GM19324 (cell line): Measurements from ENCODE around the gene EEF1AKMT3.

Source experiments
- ATAC-seq: cut with Tn5 transposase; IDR thresholded peaks from one replicate; pipeline ENCODE4 v1.9.1; 2021; ENCODE audit warnings: mild to moderate bottlenecking, moderate library complexity; ENCODE audit not compliant: unreplicated experiment, low FRiP score

EEF1AKMT3 gene

DNA sequence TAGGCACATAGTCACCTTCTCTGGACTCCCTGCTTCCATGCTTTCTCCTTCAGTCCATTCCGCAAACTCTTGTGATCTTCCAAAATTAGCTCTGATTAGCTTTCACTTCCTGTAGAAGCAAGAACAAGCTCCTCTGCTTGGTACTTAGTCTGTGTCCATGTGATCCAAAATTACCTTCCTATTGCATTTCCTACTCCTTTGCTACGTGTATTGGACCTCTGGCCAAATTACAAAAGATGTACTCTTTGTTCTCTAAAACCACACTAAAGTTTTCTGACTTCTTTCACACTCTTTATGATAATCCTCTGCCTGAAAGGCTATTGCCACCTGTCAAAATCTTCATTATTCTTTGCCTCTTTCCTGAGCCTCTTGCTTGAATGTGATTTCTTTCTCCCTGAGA lies 9.4 kb downstream of the EEF1AKMT3 start:
- no peak for ATAC-seq

DNA sequence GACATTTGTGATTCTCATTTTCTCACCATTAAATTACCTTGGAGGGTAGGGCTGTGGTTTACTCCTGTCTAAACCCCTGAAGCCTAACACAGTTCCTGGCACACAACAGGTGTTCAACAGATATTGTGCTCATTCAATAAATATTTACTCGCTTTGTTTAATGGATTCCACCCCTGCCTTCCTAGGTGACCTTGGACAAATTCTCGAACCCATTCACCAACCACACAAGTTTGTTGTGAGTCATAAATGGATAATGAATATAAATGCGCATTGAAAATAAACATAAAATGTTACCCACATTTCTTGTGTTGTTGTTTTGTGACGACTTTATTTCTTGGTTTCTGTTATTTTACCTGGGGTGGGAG lies 9.8 kb downstream of the EEF1AKMT3 start:
- no peak for ATAC-seq

DNA sequence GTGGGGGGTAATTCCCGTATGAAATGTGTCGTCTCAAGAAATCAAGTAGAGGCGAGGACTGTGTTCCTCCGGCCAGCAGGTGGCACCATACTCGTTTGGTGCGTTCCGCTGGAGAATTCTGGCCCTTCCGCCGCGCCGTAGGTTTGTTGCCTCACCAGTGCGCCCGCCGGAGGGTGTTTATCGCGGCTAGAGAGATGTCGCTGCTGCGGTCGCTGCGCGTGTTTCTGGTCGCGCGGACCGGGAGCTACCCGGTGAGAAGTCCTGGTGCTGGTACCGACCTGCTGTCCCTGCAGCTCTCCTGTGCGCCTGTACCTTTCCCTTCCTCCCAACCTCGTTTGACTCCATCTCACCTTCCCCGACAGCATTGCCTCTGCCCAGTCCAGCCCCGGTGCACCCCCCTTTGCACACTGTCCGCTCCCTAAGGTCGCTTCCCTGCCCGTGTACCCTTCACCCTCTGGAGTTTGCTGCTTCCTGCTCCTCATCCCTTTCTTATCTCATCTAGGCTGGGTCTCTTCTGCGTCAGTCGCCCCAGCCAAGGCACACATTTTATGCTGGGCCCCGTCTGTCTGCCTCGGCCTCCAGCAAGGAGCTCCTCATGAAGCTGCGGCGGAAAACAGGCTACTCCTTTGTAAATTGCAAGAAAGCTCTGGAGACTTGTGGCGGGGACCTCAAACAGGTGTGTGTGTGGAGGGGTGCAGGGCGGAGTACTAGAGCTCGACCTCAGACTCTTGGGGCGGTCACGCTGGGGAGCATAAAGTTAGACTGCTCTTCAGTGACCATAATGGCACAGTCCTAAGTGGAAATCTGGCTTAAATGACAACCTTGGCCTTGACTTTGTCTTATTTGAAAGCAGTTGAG lies 10.4 kb downstream of the EEF1AKMT3 start, which contains the start of gene TSFM:
TSFM (plus strand) TSS at position 180 of the 858 bp plus-strand sequence; CDS start at position 195, 15 bp downstream.
- peak; percentile 92 for ATAC-seq

DNA sequence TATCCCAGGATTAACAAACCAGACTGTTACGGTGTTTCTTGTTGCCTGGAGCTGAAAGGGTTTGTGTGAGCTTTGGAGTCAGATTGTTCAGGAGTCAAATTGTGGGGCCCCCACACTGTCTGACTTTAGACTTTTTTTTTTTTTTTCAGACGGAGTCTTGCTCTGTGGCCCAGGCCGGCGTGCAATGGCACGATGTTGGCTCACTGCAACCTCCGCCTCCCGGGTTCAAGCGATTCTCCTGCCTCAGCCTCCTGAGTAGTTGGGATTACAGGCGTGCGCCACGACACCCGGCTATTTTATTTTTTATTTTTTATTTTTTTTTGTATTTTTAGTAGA lies 11.0 kb downstream of the EEF1AKMT3 start:
- ATAC-seq: no peak

DNA sequence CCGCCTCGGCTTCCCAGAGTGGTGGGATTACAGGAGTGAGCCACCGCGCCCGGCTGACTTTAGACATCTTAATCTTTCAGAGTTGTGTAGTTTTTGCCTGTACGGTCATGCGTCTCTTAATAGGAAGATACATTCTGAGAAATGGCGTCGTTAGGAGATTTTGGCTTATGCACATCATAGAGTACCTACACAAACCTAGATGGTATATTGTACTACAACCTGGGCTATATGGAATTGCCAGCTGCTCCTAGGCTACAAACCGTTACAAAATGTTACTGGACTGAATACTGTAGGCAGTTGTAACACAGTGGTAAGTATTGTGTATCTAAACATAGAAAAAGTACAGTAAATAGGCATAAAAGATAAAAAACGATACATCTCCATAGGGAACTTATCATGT lies 11.4 kb downstream of the EEF1AKMT3 start:
- ATAC-seq: no peak

DNA sequence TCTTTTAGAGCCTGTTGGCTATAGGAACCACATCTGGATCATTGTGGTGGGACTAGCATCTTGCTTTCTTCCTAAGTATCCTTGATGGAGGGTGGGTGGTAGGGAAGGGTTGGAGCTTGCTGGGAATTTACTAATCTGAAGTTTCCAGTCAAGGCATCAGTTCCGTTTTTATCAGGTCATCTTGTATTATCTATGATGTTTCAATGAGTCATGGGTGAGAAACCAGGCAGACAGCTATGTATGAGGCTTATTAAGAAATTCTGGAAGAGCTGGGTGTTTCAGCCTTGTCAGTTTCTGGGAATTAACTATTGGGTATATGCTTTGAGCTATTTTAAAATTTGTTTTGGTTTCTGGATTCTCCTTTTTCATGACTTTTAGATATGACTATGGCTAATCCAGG lies 21.5 kb downstream of the EEF1AKMT3 start:
- no peak for ATAC-seq

DNA sequence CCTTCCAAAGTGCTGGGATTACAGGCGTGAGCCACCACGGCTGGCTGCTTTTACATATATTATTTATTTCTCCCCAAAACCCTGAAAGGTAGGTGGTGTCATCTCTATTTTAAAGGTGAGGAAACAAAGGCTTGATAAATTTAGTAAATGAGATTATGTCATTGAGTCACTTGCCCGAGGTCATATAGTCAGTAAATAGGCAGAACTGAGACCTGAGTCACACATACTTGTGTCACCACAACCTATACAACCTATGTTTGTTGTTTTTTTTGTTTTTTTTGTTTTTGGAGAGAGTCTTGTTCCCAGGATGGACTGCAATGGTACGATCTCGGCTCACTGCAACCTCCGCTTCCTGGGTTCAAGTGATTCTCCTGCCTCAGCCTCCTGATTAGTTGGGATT lies 22.9 kb downstream of the EEF1AKMT3 start:
- no peak for ATAC-seq

DNA sequence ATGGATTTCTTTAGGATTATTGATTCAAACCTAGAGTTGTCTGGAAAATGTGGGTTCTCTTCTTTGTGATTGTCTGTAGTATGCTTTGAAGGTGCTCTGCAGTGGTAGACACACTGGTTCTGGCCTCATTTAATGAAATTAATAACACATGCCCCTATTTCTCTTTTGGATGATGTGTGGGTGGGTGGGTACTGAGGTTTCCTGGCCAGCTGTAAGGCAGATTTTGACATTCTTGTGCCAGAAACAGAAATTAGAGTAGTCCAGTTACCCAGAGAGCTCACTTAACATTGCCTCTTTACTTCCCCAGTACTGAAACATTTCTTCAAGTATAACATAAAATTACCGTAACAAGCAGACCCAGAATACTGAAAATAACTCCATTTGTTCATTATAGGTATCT lies 24.6 kb downstream of the EEF1AKMT3 start:
- no peak for ATAC-seq

DNA sequence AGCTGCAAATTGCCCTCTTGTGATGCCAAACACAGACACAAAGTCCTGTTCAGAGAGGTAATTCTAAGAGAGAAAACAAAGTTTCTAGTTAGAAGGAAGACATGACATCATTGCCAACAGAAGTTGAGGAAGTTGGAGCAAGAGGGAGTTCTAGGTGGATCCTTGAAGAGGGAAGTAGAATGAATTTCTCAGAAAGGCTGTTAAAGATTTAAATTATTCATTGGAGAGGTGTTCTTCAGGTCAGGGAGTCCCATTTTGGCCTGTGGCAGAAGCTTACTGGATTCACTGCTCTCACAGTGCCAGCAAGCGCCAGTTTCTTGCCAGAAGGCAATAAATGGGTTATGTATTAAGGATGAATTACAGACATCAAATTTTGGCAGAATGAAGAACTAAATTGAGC lies 25.5 kb downstream of the EEF1AKMT3 start:
- ATAC-seq: no peak

DNA sequence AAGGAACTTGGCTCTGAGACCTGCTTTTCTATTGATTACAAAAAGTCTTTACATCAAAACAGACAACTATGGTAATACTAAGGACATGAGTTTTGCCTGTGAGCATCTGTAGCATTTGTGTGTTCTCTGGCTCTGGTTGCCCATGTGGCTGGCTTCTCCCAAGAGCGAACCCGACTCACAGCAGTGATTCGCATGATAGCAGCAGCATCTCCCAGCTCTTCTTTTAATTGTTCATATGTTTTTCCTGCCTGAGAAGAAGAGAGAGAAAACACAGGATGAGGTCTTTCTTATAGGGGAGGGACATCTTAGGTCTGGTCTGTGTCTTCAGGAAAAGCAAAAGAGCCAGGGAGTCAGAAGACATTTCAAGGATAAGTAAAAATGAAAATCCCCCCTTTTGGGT lies 28.6 kb downstream of the EEF1AKMT3 start:
- ATAC-seq: no peak

DNA sequence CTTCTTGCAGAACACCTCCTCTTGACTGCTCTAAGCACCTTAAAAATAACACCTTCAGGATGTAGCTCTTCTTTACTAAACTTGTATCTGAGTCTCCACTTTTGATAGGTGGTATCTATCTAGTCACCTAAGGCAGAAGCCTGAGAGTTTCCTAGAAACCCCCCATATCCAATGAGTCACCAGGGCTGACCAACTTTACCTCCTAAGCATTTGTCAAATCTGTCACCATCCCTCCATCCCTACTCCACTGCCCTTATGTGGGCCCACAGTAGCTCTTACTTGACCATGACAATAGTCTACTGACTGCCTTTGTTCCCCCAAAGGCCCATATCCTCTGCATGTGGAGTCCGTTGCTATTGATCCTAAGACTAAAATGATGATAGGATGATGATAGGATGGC lies 30.2 kb downstream of the EEF1AKMT3 start:
- no peak for ATAC-seq

DNA sequence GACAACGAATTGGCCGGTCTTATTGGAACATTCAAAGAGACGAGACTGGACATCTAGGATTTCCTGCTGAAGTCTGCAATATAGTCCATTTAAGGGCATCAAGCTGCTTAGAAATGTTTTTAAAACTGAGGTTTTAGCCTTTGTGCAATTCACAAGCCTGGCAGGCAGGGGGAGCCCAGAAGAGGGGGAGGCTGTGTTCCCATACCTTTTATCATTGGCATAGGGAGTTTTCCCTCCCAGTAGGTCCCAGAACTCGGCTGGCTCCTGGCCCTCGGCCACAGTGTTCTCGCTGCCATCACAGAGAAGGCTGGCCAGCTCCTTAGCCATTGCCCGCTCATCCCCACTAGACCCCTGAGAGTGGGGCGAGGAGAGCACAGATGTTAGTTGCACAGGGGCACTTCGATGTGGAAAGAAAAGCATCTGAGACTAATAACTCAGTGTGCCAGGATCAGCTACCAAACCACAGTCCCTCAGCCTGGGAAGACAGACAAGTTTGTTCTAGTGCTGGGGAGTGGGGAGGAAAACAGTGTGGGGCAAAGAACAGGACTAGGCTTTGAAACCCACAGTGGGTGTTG lies 31.0 kb downstream of the EEF1AKMT3 start:
- ATAC-seq: no peak

DNA sequence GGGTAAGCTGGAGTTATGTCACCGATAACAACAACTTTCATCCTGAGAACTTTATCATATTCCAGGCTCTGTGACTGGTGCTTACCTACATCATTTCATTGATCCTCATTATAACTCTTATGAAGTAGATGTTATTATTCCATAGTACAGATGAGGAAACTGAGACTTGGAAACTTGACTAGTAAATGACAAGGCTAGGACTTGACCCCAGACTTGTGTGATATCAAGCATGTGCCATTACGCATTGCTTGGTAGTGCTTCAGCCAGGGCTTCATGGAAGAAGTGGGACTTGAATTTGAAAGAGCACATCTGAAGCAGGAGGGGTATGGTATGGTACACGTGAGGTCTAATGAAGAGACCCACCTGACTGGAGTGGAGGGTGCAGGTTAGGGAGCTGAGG lies 34.3 kb downstream of the EEF1AKMT3 start:
- ATAC-seq: no peak

DNA sequence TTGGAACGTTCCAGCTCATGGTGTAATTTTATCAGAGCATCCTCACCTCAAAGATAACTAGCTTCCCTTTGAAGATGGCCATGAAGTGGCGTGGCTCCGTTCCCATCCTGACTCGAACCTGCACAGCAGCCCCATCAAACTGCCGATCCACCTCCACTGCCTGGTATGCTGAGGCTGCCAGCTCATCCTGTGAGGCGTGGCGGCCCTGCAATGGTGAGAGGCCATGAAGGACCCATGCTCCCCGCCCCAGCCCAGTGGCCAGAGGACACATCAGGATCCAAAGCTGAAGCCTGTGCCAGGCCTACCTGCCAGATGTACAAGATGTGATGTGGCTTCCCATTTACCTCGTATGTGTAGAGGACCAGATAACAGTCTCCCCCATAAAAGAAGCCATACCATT lies 34.9 kb downstream of the EEF1AKMT3 start:
- no peak for ATAC-seq

DNA sequence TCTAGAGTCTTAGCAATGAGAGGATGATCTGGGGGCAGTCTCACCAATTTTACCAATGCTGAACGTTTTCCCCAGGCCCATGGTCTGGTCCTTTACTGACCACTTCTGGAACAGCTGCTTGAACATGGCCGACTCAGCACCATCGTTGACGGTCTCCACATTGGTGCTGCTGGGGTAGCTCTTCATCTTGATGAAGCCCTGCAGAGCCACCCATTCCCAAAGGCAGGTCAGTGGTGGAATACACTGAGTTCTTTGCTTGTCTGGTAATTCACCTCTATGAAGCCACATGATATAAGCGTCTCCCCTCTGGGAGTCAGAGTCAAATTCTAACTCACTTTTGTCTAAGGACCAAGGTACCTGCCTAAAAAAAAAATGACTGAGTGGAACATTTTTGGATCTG lies 35.9 kb downstream of the EEF1AKMT3 start:
- ATAC-seq: no peak

DNA sequence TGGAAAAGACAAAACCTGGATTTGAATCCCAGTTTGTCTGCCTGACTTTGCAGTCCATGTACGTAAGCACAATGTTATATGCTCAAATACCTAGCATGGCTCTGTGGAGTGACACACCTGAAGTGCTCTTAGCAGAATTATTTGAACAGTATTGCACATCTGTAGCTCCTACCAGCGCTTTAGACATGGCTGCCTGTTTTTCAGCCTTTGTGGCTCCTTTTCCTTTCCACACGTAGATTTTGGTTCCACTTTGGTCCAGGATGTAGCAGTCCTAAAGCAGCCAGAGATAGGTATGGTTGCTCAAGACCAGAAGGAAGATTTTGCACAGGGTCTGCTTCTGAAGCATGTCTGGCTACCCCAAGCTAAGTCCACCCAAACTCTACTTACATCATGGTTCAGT lies 37.0 kb downstream of the EEF1AKMT3 start:
- no peak for ATAC-seq

DNA sequence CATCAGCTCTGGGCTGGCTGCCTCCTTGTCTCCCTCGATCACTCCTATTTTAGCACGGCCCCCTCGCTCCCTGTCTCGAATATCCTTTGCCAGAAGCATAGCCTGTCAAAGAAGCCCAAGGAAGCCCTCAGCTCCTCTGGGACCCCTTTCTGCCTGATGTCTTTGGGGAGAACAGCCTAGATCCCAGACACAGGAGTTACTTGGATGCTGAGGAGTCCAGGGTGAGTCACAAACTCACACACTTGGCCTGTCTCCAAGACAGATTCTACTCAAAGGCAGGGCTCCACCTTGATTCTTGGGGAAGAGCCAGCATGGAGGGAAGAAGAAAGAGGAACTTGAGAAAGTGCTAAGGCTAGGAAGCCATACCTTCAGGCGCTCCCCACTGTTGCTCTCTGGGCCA lies 38.0 kb downstream of the EEF1AKMT3 start:
- no peak for ATAC-seq

DNA sequence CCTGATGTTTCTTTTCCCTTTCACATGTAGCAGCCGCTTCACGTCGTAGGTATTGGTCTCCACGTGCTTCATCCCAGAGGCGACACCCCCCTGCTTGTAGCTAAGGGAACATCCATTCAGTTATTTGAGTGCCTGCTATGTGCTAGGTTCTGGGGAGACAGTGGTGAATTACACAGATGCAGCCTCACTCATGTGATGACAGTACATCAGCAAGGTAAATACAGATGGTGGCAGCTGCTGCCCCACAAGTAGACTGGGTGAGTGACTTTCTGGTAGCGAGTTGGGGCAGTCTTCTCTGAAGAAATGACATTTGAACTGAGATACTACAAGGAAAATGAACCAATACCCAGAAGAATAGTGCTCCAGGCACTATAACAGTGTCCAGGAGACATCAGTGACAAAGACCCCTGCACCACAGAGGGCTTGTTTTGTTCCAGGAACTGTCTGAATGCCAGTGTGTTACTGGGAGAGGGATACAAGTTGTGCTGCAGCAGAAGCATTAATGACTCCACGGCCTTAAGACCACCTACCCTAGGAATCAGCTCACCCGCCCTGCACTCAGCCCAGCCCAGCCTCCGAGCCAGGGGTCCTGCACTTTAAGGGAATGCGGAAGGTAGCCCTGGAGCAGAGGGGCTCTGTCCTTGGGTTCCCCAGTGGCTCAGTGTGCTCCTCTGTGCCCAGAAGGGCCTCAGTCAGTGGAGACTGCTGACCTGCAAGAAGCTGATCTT lies 38.8 kb downstream of the EEF1AKMT3 start:
- no peak for ATAC-seq

DNA sequence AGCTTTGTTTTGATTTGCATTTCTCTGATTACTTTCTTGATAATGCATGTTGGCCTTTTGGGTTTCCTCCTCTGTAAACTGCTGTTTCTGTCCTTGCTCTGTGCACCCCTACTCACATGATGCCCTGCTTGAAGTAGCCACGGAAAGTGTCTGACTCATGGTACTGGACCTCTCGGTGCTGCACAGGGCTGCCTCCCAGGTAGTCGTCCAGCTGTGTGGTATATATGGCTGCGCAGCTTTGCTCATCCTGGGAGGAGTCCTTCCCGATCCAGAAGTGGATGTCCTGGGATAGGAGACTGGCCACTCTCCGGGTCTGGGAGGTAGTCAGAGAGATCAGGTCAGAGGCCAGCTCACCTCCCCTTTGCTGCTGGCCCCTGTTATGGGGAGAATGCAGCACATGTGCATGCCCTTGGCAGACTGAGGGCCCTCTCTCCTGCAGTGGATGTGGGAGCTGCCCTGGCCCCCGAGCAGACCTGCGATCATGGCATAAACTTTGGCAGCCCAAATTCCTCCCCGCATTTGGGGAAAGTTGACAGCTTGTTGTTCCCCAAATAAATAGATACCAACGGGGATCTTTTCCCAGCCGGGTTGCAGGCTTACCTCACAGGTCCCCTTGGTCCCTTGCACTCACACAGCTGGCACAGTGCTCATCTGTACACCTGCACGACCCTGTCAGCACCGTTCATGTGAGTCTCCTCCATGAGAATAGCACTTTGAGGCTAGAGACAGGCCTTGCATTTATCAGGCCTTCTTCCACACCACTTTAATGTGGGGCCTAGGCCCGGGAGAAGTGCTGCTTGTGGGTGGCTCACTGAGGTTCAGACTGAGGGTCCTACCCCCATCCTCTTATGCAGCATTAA lies 40.9 kb downstream of the EEF1AKMT3 start:
- no peak for ATAC-seq

DNA sequence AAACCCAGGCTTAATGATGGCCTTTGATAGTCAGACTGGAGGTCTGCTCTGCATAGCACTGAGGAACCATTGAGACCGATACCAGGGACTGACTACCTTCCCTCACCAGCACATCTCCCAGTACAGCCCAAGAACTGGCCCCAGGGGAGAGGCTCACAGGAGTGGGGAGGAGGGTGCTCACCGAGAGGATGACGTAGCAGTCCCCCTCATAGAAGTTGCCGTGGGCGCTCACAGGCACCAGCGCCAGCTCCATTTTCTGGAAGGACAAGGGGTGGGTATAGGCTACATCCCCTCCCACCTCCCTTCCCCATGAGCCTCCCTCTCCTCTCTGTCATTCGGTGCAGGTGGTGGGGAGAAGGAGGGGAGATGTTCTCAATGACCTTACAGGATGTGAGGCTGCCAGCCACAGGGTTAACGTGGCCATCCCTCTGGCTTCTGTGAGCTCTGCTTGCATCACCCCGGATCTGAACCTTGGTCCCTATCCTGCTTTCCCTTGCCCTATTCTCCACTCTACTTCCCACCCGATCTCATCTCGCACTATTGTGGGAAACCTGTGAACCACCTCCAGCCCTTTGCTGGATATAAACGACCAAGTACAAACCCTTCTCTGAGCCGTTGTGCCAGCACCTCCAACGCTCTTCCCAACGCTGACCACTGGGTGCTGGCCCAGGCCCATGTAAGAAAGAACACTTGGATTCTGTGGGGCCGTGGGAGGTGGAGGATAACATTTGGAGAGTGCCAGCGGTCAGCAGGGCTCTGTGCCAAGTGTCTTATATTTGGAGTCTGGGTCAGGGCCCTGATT lies 41.8 kb downstream of the EEF1AKMT3 start:
- ATAC-seq: no peak
